MCF 10A (cell line): ENCODE results near the gene ICE1. TPM values are rescaled to one million over a fixed set of nuclear protein-coding genes. Genes with fewer than 3 reads are reported as not detected.

Source experiments
- BruUV-seq: library from RNA; stranded (reverse); fragments of 400-500 nt; replicated peaks from 2 replicates; lab custom pipeline; 2021; lab: Mats Ljungman, UMichigan
- CTCF ChIA-PET: fragments of 300-600 bp; sonication (Branson Sonifier 250); formaldehyde crosslinking; extraction: SDS; loops from one replicate; lab custom pipeline; 2021; ENCODE audit warnings: antibody characterized with exemption, inconsistent platforms; lab: Yijun Ruan, JAX
- POLR2A ChIA-PET: fragments of 300-600, 350-650 bp; sonication (Branson Sonifier 250); formaldehyde crosslinking; extraction: SDS; loops from one replicate; lab custom pipeline; 2020; ENCODE audit warnings: antibody characterized with exemption, inconsistent platforms; lab: Yijun Ruan, JAX
- DNase-seq: peaks from one replicate; pipeline ENCODE4 v3.0.0-alpha.2; 2018; ENCODE audit not compliant: unreplicated experiment
- H3K27ac Mint-ChIP-seq: one replicate; pipeline ENCODE4 v1.8.0; 2022; ENCODE audit warnings: mild to moderate bottlenecking, low read depth, mixed read lengths; ENCODE audit not compliant: unreplicated experiment
- H3K27me3 Mint-ChIP-seq: one replicate; pipeline ENCODE4 v1.8.0; 2022; ENCODE audit warnings: mixed read lengths; ENCODE audit not compliant: insufficient read depth, unreplicated experiment
- H3K36me3 Mint-ChIP-seq: one replicate; pipeline ENCODE4 v1.8.0; 2022; ENCODE audit warnings: mild to moderate bottlenecking, moderate library complexity, mixed read lengths; ENCODE audit not compliant: insufficient read depth, unreplicated experiment
- H3K4me1 Mint-ChIP-seq: one replicate; pipeline ENCODE4 v1.8.0; 2022; ENCODE audit warnings: mixed read lengths; ENCODE audit not compliant: insufficient read depth, unreplicated experiment
- H3K4me3 Mint-ChIP-seq: one replicate; pipeline ENCODE4 v1.8.0; 2022; ENCODE audit warnings: mild to moderate bottlenecking, moderate library complexity, mixed read lengths; ENCODE audit not compliant: unreplicated experiment
- H3K9me3 Mint-ChIP-seq: one replicate; pipeline ENCODE4 v1.8.0; 2022; ENCODE audit warnings: mixed read lengths; ENCODE audit not compliant: unreplicated experiment
- intact Hi-C: fragments of 100-400 bp; cut with micrococcal nuclease; formaldehyde crosslinking; loops from 2 replicates; pipeline ENCODE4 v1.14.1; 2022
- total RNA-seq: library from RNA; stranded (reverse); gene quantifications from 2 replicates; pipeline ENCODE4 v1.2.3, GENCODE V29; 2022
- TF ChIP-seq, protein P1 (sequence below): fragments of 200-600 bp; IDR thresholded peaks from one replicate; pipeline ENCODE4 v1.8.0; 2022; ENCODE audit warnings: antibody characterized with exemption, mild to moderate bottlenecking; ENCODE audit not compliant: unreplicated experiment

The ICE1 gene
- total RNA-seq, 1 experiment from 2014 or later, result 28.4 TPM

DNA sequence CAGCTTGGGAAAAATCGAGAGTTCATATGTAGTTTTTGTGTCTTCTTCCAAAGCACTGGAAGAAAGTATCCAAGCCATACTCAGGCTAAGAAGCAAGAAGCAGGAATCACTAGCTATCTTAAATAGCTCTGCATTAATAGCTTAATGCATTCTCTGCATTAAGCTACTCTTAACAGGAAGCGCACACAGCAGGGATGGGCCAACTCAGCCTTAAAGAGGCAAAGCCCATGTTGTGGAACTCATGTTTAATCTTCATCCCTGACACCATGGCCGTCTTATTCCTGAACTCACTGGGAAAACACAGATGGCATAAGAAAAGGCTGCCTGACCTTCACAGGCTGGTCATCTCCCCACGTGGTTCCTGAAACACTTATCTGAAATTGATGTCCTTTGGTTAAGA, 18.7 kb upstream of the ICE1 start:
- ChIA-PET CTCF (interaction anchor here (0.6 to 3.0 kb wide), 5 partner anchors 14 to 263 kb away, joined by 3 to 20 read pairs (median 4); no protein-coding TSS in a partner anchor), POLR2A (no interaction called here)
- Mint-ChIP-seq H3K4me1 (peaks cover under 1% of the 10 kb centered on the region), H3K4me3 (no peak overlapping the region), H3K36me3 (peaks cover 6% of the 10 kb centered on the region), H3K9me3 (peaks cover 19% of the 10 kb centered on the region), H3K27me3 (no peaks in the 10 kb centered on the region), H3K27ac (no peak overlapping the region)
- no peak for DNase-seq
- intact Hi-C loops, result no loop called here
- no TSS peak for BruUV-seq
- TF ChIP-seq, protein P1, sequence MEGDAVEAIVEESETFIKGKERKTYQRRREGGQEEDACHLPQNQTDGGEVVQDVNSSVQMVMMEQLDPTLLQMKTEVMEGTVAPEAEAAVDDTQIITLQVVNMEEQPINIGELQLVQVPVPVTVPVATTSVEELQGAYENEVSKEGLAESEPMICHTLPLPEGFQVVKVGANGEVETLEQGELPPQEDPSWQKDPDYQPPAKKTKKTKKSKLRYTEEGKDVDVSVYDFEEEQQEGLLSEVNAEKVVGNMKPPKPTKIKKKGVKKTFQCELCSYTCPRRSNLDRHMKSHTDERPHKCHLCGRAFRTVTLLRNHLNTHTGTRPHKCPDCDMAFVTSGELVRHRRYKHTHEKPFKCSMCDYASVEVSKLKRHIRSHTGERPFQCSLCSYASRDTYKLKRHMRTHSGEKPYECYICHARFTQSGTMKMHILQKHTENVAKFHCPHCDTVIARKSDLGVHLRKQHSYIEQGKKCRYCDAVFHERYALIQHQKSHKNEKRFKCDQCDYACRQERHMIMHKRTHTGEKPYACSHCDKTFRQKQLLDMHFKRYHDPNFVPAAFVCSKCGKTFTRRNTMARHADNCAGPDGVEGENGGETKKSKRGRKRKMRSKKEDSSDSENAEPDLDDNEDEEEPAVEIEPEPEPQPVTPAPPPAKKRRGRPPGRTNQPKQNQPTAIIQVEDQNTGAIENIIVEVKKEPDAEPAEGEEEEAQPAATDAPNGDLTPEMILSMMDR, result no peak

DNA sequence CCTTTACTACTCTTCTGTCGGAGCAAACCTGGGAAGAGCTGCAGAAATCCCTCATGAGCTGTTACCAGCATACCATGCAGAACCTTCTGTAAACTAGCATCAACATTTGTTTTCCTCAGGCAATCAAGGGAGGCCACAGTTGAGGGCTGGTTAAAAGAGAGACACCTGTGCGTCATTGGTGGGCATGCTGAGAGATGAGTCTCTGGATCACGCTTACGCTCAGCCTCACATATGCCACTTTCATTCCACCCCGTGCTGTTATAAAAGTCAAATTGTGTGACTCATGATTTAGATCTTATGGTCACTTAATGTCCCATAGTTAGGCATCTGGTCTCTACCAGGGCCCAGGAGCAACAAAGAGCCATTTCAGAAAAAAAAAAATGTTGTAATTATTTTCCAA, 18.1 kb upstream of the ICE1 start:
- BruUV-seq, result no TSS peak
- H3K27ac Mint-ChIP-seq, result no peak overlapping the region
- H3K4me1 Mint-ChIP-seq, result no peaks in the 10 kb centered on the region
- TF ChIP-seq, protein P1, result no peak
- intact Hi-C loops, result no loop called here
- no peak overlapping the region for H3K4me3 Mint-ChIP-seq
- no peak for DNase-seq
- no peaks in the 10 kb centered on the region for H3K27me3 Mint-ChIP-seq
- POLR2A ChIA-PET, result interaction anchor here (0.7 kb wide), 1 partner anchor 1361 kb away, joined by 3 read pairs; no protein-coding TSS in a partner anchor
- CTCF ChIA-PET, result interaction anchor here (0.5 to 3.0 kb wide), 4 partner anchors 14 to 719 kb away, joined by 3 to 20 read pairs (median 4); no protein-coding TSS in a partner anchor
- H3K9me3 Mint-ChIP-seq, result peaks cover 16% of the 10 kb centered on the region
- peaks cover 6% of the 10 kb centered on the region for H3K36me3 Mint-ChIP-seq

DNA sequence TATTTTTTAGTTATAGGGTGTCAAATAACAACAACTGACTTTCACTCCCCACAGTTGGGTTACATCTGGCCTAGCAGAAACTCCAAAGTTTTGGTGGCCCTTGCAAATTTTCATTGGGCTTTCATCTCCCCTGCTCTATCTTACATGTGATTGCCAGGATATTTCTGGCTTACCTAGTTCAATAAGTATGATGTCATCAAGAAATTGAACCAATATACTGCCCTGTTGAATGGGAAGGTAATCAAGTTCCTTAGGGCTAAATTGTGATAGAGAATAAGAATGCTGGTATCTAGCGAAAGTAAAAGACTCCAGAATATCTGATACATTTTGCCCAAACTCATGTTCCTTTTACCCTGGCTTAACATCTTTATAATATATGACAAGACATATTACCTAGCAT, 17.0 kb upstream of the ICE1 start:
- BruUV-seq, result no TSS peak
- ChIA-PET POLR2A (no interaction called here), CTCF (interaction anchor here (0.8 kb wide), 1 partner anchor 10 kb away, joined by 3 read pairs; no protein-coding TSS in a partner anchor)
- Mint-ChIP-seq H3K9me3 (peaks cover 7% of the 10 kb centered on the region), H3K4me3 (no peak overlapping the region), H3K27me3 (no peaks in the 10 kb centered on the region), H3K36me3 (peaks cover under 1% of the 10 kb centered on the region), H3K4me1 (no peaks in the 10 kb centered on the region), H3K27ac (no peak overlapping the region)
- TF ChIP-seq, protein P1, result no peak
- intact Hi-C loops, result no loop called here
- DNase-seq, result no peak

DNA sequence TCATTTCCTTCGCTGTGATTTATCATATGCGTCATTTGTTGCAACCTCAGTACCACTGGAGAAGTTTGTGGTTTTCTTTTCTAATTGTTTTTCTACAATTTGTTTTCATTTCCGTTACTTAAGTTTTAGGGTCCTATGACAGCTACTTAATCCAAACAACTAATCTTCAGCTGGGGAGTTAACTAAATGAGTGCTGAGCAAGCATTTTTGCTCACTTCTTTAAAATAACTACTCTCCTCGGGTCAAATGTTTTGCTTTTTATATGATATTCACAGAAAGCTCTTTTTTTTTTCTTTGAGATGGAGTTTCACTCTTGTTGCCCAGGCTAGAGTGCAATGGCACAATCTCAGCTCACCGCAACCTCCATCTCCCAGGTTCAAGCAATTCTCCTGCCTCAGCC, 14.6 kb upstream of the ICE1 start:
- ChIA-PET CTCF (interaction anchor here (0.7 to 2.0 kb wide), 4 partner anchors 12 to 528 kb away, joined by 3 to 11 read pairs (median 4); partner anchors contain the start of gene ADAMTS16), POLR2A (interaction anchor here (0.6 to 0.7 kb wide), 2 partner anchors 364 to 691 kb away, joined by 3 to 4 read pairs; no protein-coding TSS in a partner anchor)
- H3K36me3 Mint-ChIP-seq, result no peaks in the 10 kb centered on the region
- no peaks in the 10 kb centered on the region for H3K4me1 Mint-ChIP-seq
- intact Hi-C loops, result no loop called here
- TF ChIP-seq, protein P1, result no peak
- H3K4me3 Mint-ChIP-seq, result no peak overlapping the region
- DNase-seq, result no peak
- H3K27ac Mint-ChIP-seq, result no peak overlapping the region
- no TSS peak for BruUV-seq
- H3K9me3 Mint-ChIP-seq, result no peaks in the 10 kb centered on the region
- no peaks in the 10 kb centered on the region for H3K27me3 Mint-ChIP-seq
